Measurements from ENCODE around the gene HLA-DPB1. TPM values are rescaled to one million over a fixed set of nuclear protein-coding genes. Genes with fewer than 3 reads are reported as not detected.

The HLA-DPB1 gene
- total RNA-seq, 4 donors from 2014 or later, result 48.1 to 84.0 (median 63.3) TPM

GRCh38 chr6:33078919-33079521 is 3.2 kb downstream of the HLA-DPB1 start:
- no peak overlapping the region for H3K4me3 ChIP-seq (ENCODE audit: low read depth, poor library complexity, severe bottlenecking)
- no peak for DNase-seq (ENCODE audit: low spot score in 2 of 2)
- 20 to 52% methylated on average over 2 of the region's 2 CpGs for WGBS, 2 donors
- TF ChIP-seq CTCF (IDR thresholded peaks at IDR 0.05) (no peak), POLR2A (IDR thresholded peaks at IDR 0.05) (no peak)
- intact Hi-C loops (cut with DNase I; ENCODE audit: low total_unique reads), result no loop called here

GRCh38 chr6:33079580-33079979 is 3.8 kb downstream of the HLA-DPB1 start:
- WGBS, 2 donors, result 69 to 82% methylated on average over 3 to 4 of the region's 4 CpGs
- no peak for DNase-seq (ENCODE audit: low spot score in 2 of 2)

GRCh38 chr6:33080127-33081089 is 4.6 kb downstream of the HLA-DPB1 start:
- 16 to 19% methylated on average over 49 of the region's 49 CpGs for WGBS, 2 donors
- intact Hi-C loops (cut with DNase I; ENCODE audit: low total_unique reads), result no loop called here
- TF ChIP-seq POLR2A (IDR thresholded peaks at IDR 0.05) (peak in 1 of 2 donors; percentile 25), CTCF (IDR thresholded peaks at IDR 0.05) (no peak)
- peak in 1 of 2 donors; percentile 91 for DNase-seq (ENCODE audit: low spot score in 2 of 2)
- peak overlapping the region; percentile 12 for H3K4me3 ChIP-seq (ENCODE audit: low read depth, poor library complexity, severe bottlenecking)

More at GRCh38 chr6:33079580-33079979, 3.8 kb downstream of the HLA-DPB1 start:
- TF ChIP-seq POLR2A (IDR thresholded peaks at IDR 0.05) (no peak), CTCF (IDR thresholded peaks at IDR 0.05) (no peak)
- intact Hi-C loops (cut with DNase I; ENCODE audit: low total_unique reads), result no loop called here
- H3K4me3 ChIP-seq (ENCODE audit: low read depth, poor library complexity, severe bottlenecking), result no peak overlapping the region

GRCh38 chr6:33081098-33081824 is 5.5 kb downstream of the HLA-DPB1 start:
- intact Hi-C loops (cut with DNase I; ENCODE audit: low total_unique reads), result no loop called here
- DNase-seq (ENCODE audit: low spot score in 2 of 2), result no peak
- 57 to 79% methylated on average over 15 to 16 of the region's 16 CpGs for WGBS, 2 donors
- TF ChIP-seq CTCF (IDR thresholded peaks at IDR 0.05) (no peak), POLR2A (IDR thresholded peaks at IDR 0.05) (no peak)
- H3K4me3 ChIP-seq (ENCODE audit: low read depth, poor library complexity, severe bottlenecking), result peak overlapping the region; percentile 12

GRCh38 chr6:33082702-33083101 is 6.9 kb downstream of the HLA-DPB1 start:
- DNase-seq (ENCODE audit: low spot score in 2 of 2), result no peak
- H3K4me3 ChIP-seq (ENCODE audit: low read depth, poor library complexity, severe bottlenecking), result no peak overlapping the region
- intact Hi-C loops (cut with DNase I; ENCODE audit: low total_unique reads), result no loop called here
- TF ChIP-seq POLR2A (IDR thresholded peaks at IDR 0.05), result no peak
- no peak for TF ChIP-seq CTCF (IDR thresholded peaks at IDR 0.05)
- WGBS, 2 donors, result 0 to 82% methylated on average over 2 of the region's 2 CpGs
